GM12878 (cell line): ENCODE results near the gene MTA3. TPM values are rescaled to one million over a fixed set of nuclear protein-coding genes. Genes with fewer than 3 reads are reported as not detected.
A peak's percentile ranks its signal among the peaks of the same experiment; 100 is the strongest.

Source experiments
- ATAC-seq: fragments of 200-7000 bp; cut with Tn5 transposase; 3 replicates; pipeline ENCODE4 v1.9.1; 2020; ENCODE audit warnings: mild to moderate bottlenecking, moderate library complexity
- BruUV-seq: library from RNA; stranded (reverse); fragments of 400-500 nt; replicated peaks from 2 replicates; lab custom pipeline; 2021; lab: Mats Ljungman, UMichigan
- CTCF ChIA-PET: fragments of 300-600 bp; sonication (Branson Sonifier 250); formaldehyde crosslinking; extraction: SDS; loops from one replicate; lab custom pipeline; 2021; ENCODE audit warnings: inconsistent platforms; lab: Yijun Ruan, JAX
- POLR2A ChIA-PET: fragments of 350-600 bp; formaldehyde crosslinking; extraction: SDS; loops from one replicate; lab custom pipeline; 2021; ENCODE audit warnings: inconsistent platforms; lab: Charles Lee
- RAD21 ChIA-PET: fragments of 300-600 bp; sonication (Branson Sonifier 250); formaldehyde crosslinking; loops from one replicate; lab custom pipeline; 2023; ENCODE audit warnings: antibody characterized with exemption; ENCODE audit not compliant: unreplicated experiment; lab: Charles Lee
- SMC1A ChIA-PET: fragments of 300-600 bp; sonication (Branson Sonifier 250); formaldehyde crosslinking; loops from one replicate; lab custom pipeline; 2023; ENCODE audit not compliant: unreplicated experiment, uncharacterized antibody; lab: Charles Lee
- DNase-seq: peaks from one replicate; pipeline ENCODE4 v3.0.0-alpha.2; 2011; ENCODE audit warnings: low read depth, low spot score
- FAIRE-seq: peaks from 3 replicates; lab custom pipeline; 2011; peaks lifted over from hg19 to GRCh38; lab: Jason Lieb, UNC
- H2AFZ ChIP-seq: 2 replicates; pipeline ENCODE4 v1.6.0; 2011; ENCODE audit warnings: low read depth, low read length, control low read depth; ENCODE audit not compliant: control insufficient read depth
- H3K27ac ChIP-seq: 2 replicates; pipeline ENCODE4 v1.5.1; 2011; ENCODE audit warnings: control low read depth; ENCODE audit not compliant: control insufficient read depth, insufficient read depth
- H3K27me3 ChIP-seq, 2 experiments: replicated peaks in 1 of 2; 2 replicates each; pipeline versions ENCODE4 v1.6.0 to v1.6.1; 2011; ENCODE audit warnings: low read length in 1 of 2; ENCODE audit not compliant: control insufficient read depth in 2 of 2, insufficient read depth in 2 of 2
- H3K36me3 ChIP-seq, 2 experiments: 2 replicates each; pipeline ENCODE4 v1.5.1; 2011; ENCODE audit warnings: low read length in 1 of 2; ENCODE audit not compliant: control insufficient read depth in 2 of 2, insufficient read depth in 2 of 2
- H3K4me1 ChIP-seq: 2 replicates; pipeline ENCODE4 v1.6.1; 2011; ENCODE audit warnings: mild to moderate bottlenecking, low read length, moderate library complexity, mixed read lengths; ENCODE audit not compliant: control insufficient read depth, insufficient read depth
- H3K4me2 ChIP-seq: 2 replicates; pipeline ENCODE4 v1.6.0; 2011; ENCODE audit warnings: control low read depth; ENCODE audit not compliant: control insufficient read depth, insufficient read depth
- H3K4me3 ChIP-seq: fragments of 200-600 bp; sonication (generic); 2 replicates; pipeline ENCODE4 v1.5.1; 2016
- H3K79me2 ChIP-seq: 2 replicates; pipeline ENCODE4 v1.6.0; 2011; ENCODE audit warnings: low read length; ENCODE audit not compliant: control insufficient read depth, insufficient read depth
- H3K9ac ChIP-seq: 2 replicates; pipeline ENCODE4 v1.8.0; 2011; ENCODE audit warnings: low read length, control low read depth, mixed read lengths; ENCODE audit not compliant: control insufficient read depth, insufficient read depth
- H3K9me3 ChIP-seq: replicated peaks from 3 replicates; pipeline ENCODE4 v1.5.1; 2011; ENCODE audit warnings: mild to moderate bottlenecking, low read length; ENCODE audit not compliant: control insufficient read depth, insufficient read depth
- H4K20me1 ChIP-seq: 2 replicates; pipeline ENCODE4 v1.6.0; 2011; ENCODE audit not compliant: control insufficient read depth, insufficient read depth
- EP300 ChIP-seq, 2 experiments: fragments of 150-350 bp in 1 of 2; IDR thresholded peaks; 2 replicates each; pipeline ENCODE4 v1.6.1; 2011 to 2012; ENCODE audit warnings: low read depth in 2 of 2, low read length in 2 of 2, borderline replicate concordance in 1 of 2, improper control_type of control experiment in 1 of 2, inconsistent platforms in 1 of 2; ENCODE audit not compliant: control insufficient read depth in 1 of 2
- ESRRA ChIP-seq: IDR thresholded peaks from 2 replicates; pipeline ENCODE4 v1.6.1; 2012; ENCODE audit warnings: mild to moderate bottlenecking, low read length, improper control_type of control experiment
- FOS ChIP-seq: IDR thresholded peaks from 3 replicates; pipeline ENCODE4 v1.6.1; 2011; ENCODE audit warnings: borderline replicate concordance; ENCODE audit not compliant: insufficient read length; ENCODE audit errors: extremely low read depth
- HDGF ChIP-seq: fragments of 450-650 bp; IDR thresholded peaks from 2 replicates; pipeline ENCODE4 v1.6.1; 2016; ENCODE audit warnings: antibody characterized with exemption
- HSF1 ChIP-seq: fragments of 150-350 bp; IDR thresholded peaks from 2 replicates; pipeline ENCODE4 v1.6.1; 2014; ENCODE audit warnings: mild to moderate bottlenecking, low read depth, low read length
- IRF3 ChIP-seq: fragments of 450-650 bp; IDR thresholded peaks from 2 replicates; pipeline ENCODE4 v1.6.1; 2014; ENCODE audit warnings: mild to moderate bottlenecking
- IRF4 ChIP-seq: IDR thresholded peaks from 2 replicates; pipeline ENCODE4 v1.6.1; 2011; ENCODE audit warnings: low read depth, low read length
- KLF5 ChIP-seq: fragments of 450-650 bp; IDR thresholded peaks from 2 replicates; pipeline ENCODE4 v1.6.1; 2014; ENCODE audit warnings: mild to moderate bottlenecking; ENCODE audit not compliant: partially characterized antibody
- MTA3 ChIP-seq: IDR thresholded peaks from 2 replicates; pipeline ENCODE4 v1.6.1; 2012; ENCODE audit warnings: low read length, inconsistent platforms, borderline replicate concordance
- NFYA ChIP-seq: IDR thresholded peaks from 2 replicates; pipeline ENCODE4 v1.6.1; 2011; ENCODE audit warnings: low read depth, mild to moderate bottlenecking, low read length, improper control_type of control experiment, borderline replicate concordance
- RB1 ChIP-seq: fragments of 450-650 bp; formaldehyde crosslinking; IDR thresholded peaks from 2 replicates; pipeline ENCODE4 v1.6.1; 2017; ENCODE audit warnings: mild to moderate bottlenecking, borderline replicate concordance
- SMARCA5 ChIP-seq: fragments of 450-650 bp; IDR thresholded peaks from 2 replicates; pipeline ENCODE4 v1.6.1; 2017; ENCODE audit warnings: mild to moderate bottlenecking
- SMC3 ChIP-seq: IDR thresholded peaks from 2 replicates; pipeline ENCODE4 v1.6.1; 2011; ENCODE audit warnings: low read length, improper control_type of control experiment, borderline replicate concordance
- SUZ12 ChIP-seq: fragments of 200-600 bp; sonication (generic); IDR thresholded peaks from one replicate; pipeline ENCODE4 v1.6.1; 2018; ENCODE audit warnings: antibody characterized with exemption, mild to moderate bottlenecking; ENCODE audit not compliant: unreplicated experiment
- TCF12 ChIP-seq: IDR thresholded peaks from 2 replicates; pipeline ENCODE4 v1.6.1; 2011; ENCODE audit warnings: low read depth, mild to moderate bottlenecking, low read length
- TCF3 ChIP-seq: IDR thresholded peaks from 2 replicates; pipeline ENCODE4 v1.6.1; 2012; ENCODE audit warnings: low read depth, mild to moderate bottlenecking, low read length, borderline replicate concordance; ENCODE audit not compliant: insufficient read depth
- ZBED1 ChIP-seq: IDR thresholded peaks from 2 replicates; pipeline ENCODE4 v1.6.1; 2016; ENCODE audit warnings: borderline replicate concordance
- WGBS: methylation state at CpG from one replicate; pipeline ENCODE4 v1.1.6; 2016; ENCODE audit warnings: low lambda C conversion rate; ENCODE audit not compliant: insufficient replicate concordance, insufficient coverage; ENCODE audit errors: missing lambda C conversion rate; 5-methylcytosine and 5-hydroxymethylcytosine counted together
- in situ Hi-C: fragments of 300-500 bp; cut with MboI; formaldehyde crosslinking; loops from 9 replicates; pipeline ENCODE4 v1.14.3; 2018; ENCODE audit warnings: mixed read lengths
- intact Hi-C: fragments of 100-400 bp; cut with micrococcal nuclease; formaldehyde crosslinking; loops from one replicate; pipeline ENCODE4 v1.14.2; 2022; ENCODE audit not compliant: unreplicated experiment
- polyA plus RNA-seq, 11 experiments: library from polyadenylated mRNA; depleted of rRNA in 4 of 11; unstranded in 6 of 11; stranded (reverse) in 5 of 11; fragments of >200 nt; fragmentation: Nextera tagmentation in 4 of 11; fragmentation: Illumina TruSeq in 1 of 11; extraction: Ambion mirVana in 4 of 11; extraction: Trizol in 1 of 11; gene quantifications; 1 replicate in 1 of 11; 2 replicates in 10 of 11; pipeline versions ENCODE4 v1.2.1 to v1.2.3, GENCODE V29; 2011 to 2016; ENCODE audit warnings: inconsistent platforms in 2 of 11, missing spikeins in 2 of 11, low read depth in 1 of 11
- total RNA-seq, 4 experiments: library from RNA; depleted of rRNA in 3 of 4; stranded (reverse); fragments of >200 nt in 3 of 4; fragmentation: Illumina TruSeq in 1 of 4; extraction: Trizol in 1 of 4; gene quantifications; 2 replicates each; pipeline versions ENCODE4 v1.2.1 to v1.2.3, GENCODE V29; 2013 to 2021
- TF ChIP-seq, protein P1 (sequence below): IDR thresholded peaks from 2 replicates; pipeline ENCODE4 v1.6.1; 2012; ENCODE audit warnings: low read depth, low read length, improper control_type of control experiment
- TF ChIP-seq, protein P2 (sequence below): fragments of 450-650 bp; IDR thresholded peaks from 2 replicates; pipeline ENCODE4 v1.6.1; 2016; ENCODE audit warnings: mild to moderate bottlenecking

Gene MTA3
- total and polyA plus RNA-seq, 10 of the 15 experiments (the other 5 are each of a cell fraction or from before 2014, with no cell fraction given): 17.6 to 45.5 (median 26.5) TPM

- 18% methylated on average over 3 of the region's 3 CpGs for WGBS
- ChIA-PET RAD21 (interaction anchor here (0.6 to 2.4 kb wide), 37 partner anchors 9 to 273 kb away, joined by 3 to 25 read pairs (median 5); partner anchors contain the start of genes HAAO and KCNG3), CTCF (interaction anchor here (0.6 to 3.8 kb wide), 58 partner anchors 9 to 281 kb away, joined by 3 to 75 read pairs (median 4); partner anchors contain the start of genes HAAO and KCNG3), SMC1A (interaction anchor here (0.6 to 4.0 kb wide), 36 partner anchors 8 to 356 kb away, joined by 3 to 62 read pairs (median 6); partner anchors contain the start of gene KCNG3), POLR2A (interaction anchor here (0.6 to 1.0 kb wide), 5 partner anchors 27 to 167 kb away, joined by 3 to 4 read pairs (median 3); partner anchors contain the start of gene HAAO)
- H3K36me3 ChIP-seq: peaks cover 0 to 5% of the 10 kb centered on the region in 2 experiments; a peak in 2 of 4 replicates
- H3K4me2 ChIP-seq: no peak overlapping the region
- DNase-seq (peak; percentile 46), FAIRE-seq (peak; percentile 35), ATAC-seq (peak; percentile 96)
- H3K27me3 ChIP-seq: no peaks in the 10 kb centered on the region
- no peak overlapping the region for H3K9ac ChIP-seq
- H3K27ac ChIP-seq: no peak overlapping the region; the same call in 1 of the 2 replicates
- peaks cover 2% of the 10 kb centered on the region for H3K79me2 ChIP-seq
- H3K9me3 ChIP-seq: no peaks in the 10 kb centered on the region
- intact Hi-C loops: loop anchor here (1.0 to 2.0 kb wide), 3 partner anchors 150 to 302 kb away; partner anchors contain the start of gene COX7A2L
- H2AFZ ChIP-seq: 0 out of 2 replicates have a peak overlapping the region, but pooled peaks have one; percentile 9
- H3K4me1 ChIP-seq: peaks cover 3% of the 10 kb centered on the region; the same call in 1 of the 2 replicates
- BruUV-seq: no TSS peak
- H4K20me1 ChIP-seq: no peaks in the 10 kb centered on the region
- H3K4me3 ChIP-seq: no peak overlapping the region
- in situ Hi-C loops: loop anchor here (5.0 to 25.0 kb wide), 2 partner anchors 166 to 801 kb away; no protein-coding TSS in a partner anchor
- TF ChIP-seq HDGF (no peak), SUZ12 (no peak), SMC3 (peak; percentile 97), HSF1 (no peak), SMARCA5 (peak; percentile 70; the same call in 1 of the 2 replicates), RB1 (0 out of 2 replicates have a peak, but pooled peaks have one; percentile 50), IRF4 (peak; percentile 70; the same call in 1 of the 2 replicates), ESRRA (no peak), TCF12 (peak; percentile 87), IRF3 (no peak), MTA3 (no peak), NFYA (no peak), KLF5 (no peak), TCF3 (peak; percentile 78; the same call in 1 of the 2 replicates), EP300 (IDR thresholded peaks at IDR 0.05; ENCODE audit: borderline replicate concordance in 1 of 2, control insufficient read depth in 1 of 2, low read depth in 2 of 2, low read length in 2 of 2) (no peak), FOS (no peak), ZBED1 (no peak)
- TF ChIP-seq, protein P1, sequence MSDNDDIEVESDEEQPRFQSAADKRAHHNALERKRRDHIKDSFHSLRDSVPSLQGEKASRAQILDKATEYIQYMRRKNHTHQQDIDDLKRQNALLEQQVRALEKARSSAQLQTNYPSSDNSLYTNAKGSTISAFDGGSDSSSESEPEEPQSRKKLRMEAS: no peak
- TF ChIP-seq, protein P2, sequence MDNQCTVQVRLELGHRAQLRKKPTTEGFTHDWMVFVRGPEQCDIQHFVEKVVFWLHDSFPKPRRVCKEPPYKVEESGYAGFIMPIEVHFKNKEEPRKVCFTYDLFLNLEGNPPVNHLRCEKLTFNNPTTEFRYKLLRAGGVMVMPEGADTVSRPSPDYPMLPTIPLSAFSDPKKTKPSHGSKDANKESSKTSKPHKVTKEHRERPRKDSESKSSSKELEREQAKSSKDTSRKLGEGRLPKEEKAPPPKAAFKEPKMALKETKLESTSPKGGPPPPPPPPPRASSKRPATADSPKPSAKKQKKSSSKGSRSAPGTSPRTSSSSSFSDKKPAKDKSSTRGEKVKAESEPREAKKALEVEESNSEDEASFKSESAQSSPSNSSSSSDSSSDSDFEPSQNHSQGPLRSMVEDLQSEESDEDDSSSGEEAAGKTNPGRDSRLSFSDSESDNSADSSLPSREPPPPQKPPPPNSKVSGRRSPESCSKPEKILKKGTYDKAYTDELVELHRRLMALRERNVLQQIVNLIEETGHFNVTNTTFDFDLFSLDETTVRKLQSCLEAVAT: 0 out of 2 replicates have a peak, but pooled peaks have one; percentile 1
Observed at GRCh38 chr2:42663106-42663780, 94.8 kb downstream of the MTA3 start.
